GM12878 (cell line): ENCODE results near the gene ERBB3. TPM values are rescaled to one million over a fixed set of nuclear protein-coding genes. Genes with fewer than 3 reads are reported as not detected.

Experiments
- ATAC-seq: fragments of 200-7000 bp; cut with Tn5 transposase; 3 replicates; pipeline ENCODE4 v1.9.1; 2020; ENCODE audit warnings: mild to moderate bottlenecking, moderate library complexity
- BruUV-seq: library from RNA; stranded (reverse); fragments of 400-500 nt; replicated peaks from 2 replicates; lab custom pipeline; 2021; lab: Mats Ljungman, UMichigan
- CTCF ChIA-PET: fragments of 300-600 bp; sonication (Branson Sonifier 250); formaldehyde crosslinking; extraction: SDS; loops from one replicate; lab custom pipeline; 2021; ENCODE audit warnings: inconsistent platforms; lab: Yijun Ruan, JAX
- POLR2A ChIA-PET: fragments of 350-600 bp; formaldehyde crosslinking; extraction: SDS; loops from one replicate; lab custom pipeline; 2021; ENCODE audit warnings: inconsistent platforms; lab: Charles Lee
- RAD21 ChIA-PET: fragments of 300-600 bp; sonication (Branson Sonifier 250); formaldehyde crosslinking; loops from one replicate; lab custom pipeline; 2023; ENCODE audit warnings: antibody characterized with exemption; ENCODE audit not compliant: unreplicated experiment; lab: Charles Lee
- SMC1A ChIA-PET: fragments of 300-600 bp; sonication (Branson Sonifier 250); formaldehyde crosslinking; loops from one replicate; lab custom pipeline; 2023; ENCODE audit not compliant: unreplicated experiment, uncharacterized antibody; lab: Charles Lee
- DNase-seq: peaks from one replicate; pipeline ENCODE4 v3.0.0-alpha.2; 2011; ENCODE audit warnings: low read depth, low spot score
- FAIRE-seq: peaks from 3 replicates; lab custom pipeline; 2011; peaks lifted over from hg19 to GRCh38; lab: Jason Lieb, UNC
- H2AFZ ChIP-seq: 2 replicates; pipeline ENCODE4 v1.6.0; 2011; ENCODE audit warnings: low read depth, low read length, control low read depth; ENCODE audit not compliant: control insufficient read depth
- H3K27ac ChIP-seq: 2 replicates; pipeline ENCODE4 v1.5.1; 2011; ENCODE audit warnings: control low read depth; ENCODE audit not compliant: control insufficient read depth, insufficient read depth
- H3K27me3 ChIP-seq, 2 experiments: replicated peaks in 1 of 2; 2 replicates each; pipeline versions ENCODE4 v1.6.0 to v1.6.1; 2011; ENCODE audit warnings: low read length in 1 of 2; ENCODE audit not compliant: control insufficient read depth in 2 of 2, insufficient read depth in 2 of 2
- H3K36me3 ChIP-seq, 2 experiments: 2 replicates each; pipeline ENCODE4 v1.5.1; 2011; ENCODE audit warnings: low read length in 1 of 2; ENCODE audit not compliant: control insufficient read depth in 2 of 2, insufficient read depth in 2 of 2
- H3K4me1 ChIP-seq: 2 replicates; pipeline ENCODE4 v1.6.1; 2011; ENCODE audit warnings: mild to moderate bottlenecking, low read length, moderate library complexity, mixed read lengths; ENCODE audit not compliant: control insufficient read depth, insufficient read depth
- H3K4me2 ChIP-seq: 2 replicates; pipeline ENCODE4 v1.6.0; 2011; ENCODE audit warnings: control low read depth; ENCODE audit not compliant: control insufficient read depth, insufficient read depth
- H3K4me3 ChIP-seq: fragments of 200-600 bp; sonication (generic); 2 replicates; pipeline ENCODE4 v1.5.1; 2016
- H3K79me2 ChIP-seq: 2 replicates; pipeline ENCODE4 v1.6.0; 2011; ENCODE audit warnings: low read length; ENCODE audit not compliant: control insufficient read depth, insufficient read depth
- H3K9ac ChIP-seq: 2 replicates; pipeline ENCODE4 v1.8.0; 2011; ENCODE audit warnings: low read length, control low read depth, mixed read lengths; ENCODE audit not compliant: control insufficient read depth, insufficient read depth
- H3K9me3 ChIP-seq: replicated peaks from 3 replicates; pipeline ENCODE4 v1.5.1; 2011; ENCODE audit warnings: mild to moderate bottlenecking, low read length; ENCODE audit not compliant: control insufficient read depth, insufficient read depth
- H4K20me1 ChIP-seq: 2 replicates; pipeline ENCODE4 v1.6.0; 2011; ENCODE audit not compliant: control insufficient read depth, insufficient read depth
- CHD1 ChIP-seq: IDR thresholded peaks from 2 replicates; pipeline ENCODE4 v1.6.1; 2012; ENCODE audit warnings: low read depth, low read length, improper control_type of control experiment
- CHD2 ChIP-seq: IDR thresholded peaks from 2 replicates; pipeline ENCODE4 v1.6.1; 2011; ENCODE audit warnings: low read depth, low read length, improper control_type of control experiment, borderline replicate concordance
- SPI1 ChIP-seq: IDR thresholded peaks from 2 replicates; pipeline ENCODE4 v1.6.1; 2011; ENCODE audit warnings: low read depth, mild to moderate bottlenecking, low read length, moderate library complexity, borderline replicate concordance; ENCODE audit not compliant: insufficient read depth
- STAT1 ChIP-seq: fragments of 450-650 bp; conservative IDR thresholded peaks from 2 replicates; pipeline ENCODE4 v1.6.1; 2014; ENCODE audit warnings: antibody characterized with exemption, mild to moderate bottlenecking
- WRNIP1 ChIP-seq: IDR thresholded peaks from 2 replicates; pipeline ENCODE4 v1.6.1; 2011; ENCODE audit warnings: low read depth, low read length, improper control_type of control experiment, borderline replicate concordance
- WGBS: methylation state at CpG from one replicate; pipeline ENCODE4 v1.1.6; 2016; ENCODE audit warnings: low lambda C conversion rate; ENCODE audit not compliant: insufficient replicate concordance, insufficient coverage; ENCODE audit errors: missing lambda C conversion rate; 5-methylcytosine and 5-hydroxymethylcytosine counted together
- in situ Hi-C: fragments of 300-500 bp; cut with MboI; formaldehyde crosslinking; loops from 9 replicates; pipeline ENCODE4 v1.14.3; 2018; ENCODE audit warnings: mixed read lengths
- intact Hi-C: fragments of 100-400 bp; cut with micrococcal nuclease; formaldehyde crosslinking; loops from one replicate; pipeline ENCODE4 v1.14.2; 2022; ENCODE audit not compliant: unreplicated experiment
- polyA plus RNA-seq, 11 experiments: library from polyadenylated mRNA; depleted of rRNA in 4 of 11; unstranded in 6 of 11; stranded (reverse) in 5 of 11; fragments of >200 nt; fragmentation: Nextera tagmentation in 4 of 11; fragmentation: Illumina TruSeq in 1 of 11; extraction: Ambion mirVana in 4 of 11; extraction: Trizol in 1 of 11; gene quantifications; 1 replicate in 1 of 11; 2 replicates in 10 of 11; pipeline versions ENCODE4 v1.2.1 to v1.2.3, GENCODE V29; 2011 to 2016; ENCODE audit warnings: inconsistent platforms in 2 of 11, missing spikeins in 2 of 11, low read depth in 1 of 11
- total RNA-seq, 4 experiments: library from RNA; depleted of rRNA in 3 of 4; stranded (reverse); fragments of >200 nt in 3 of 4; fragmentation: Illumina TruSeq in 1 of 4; extraction: Trizol in 1 of 4; gene quantifications; 2 replicates each; pipeline versions ENCODE4 v1.2.1 to v1.2.3, GENCODE V29; 2013 to 2021
- TF ChIP-seq, protein P1 (sequence below): fragments of 450-650 bp; IDR thresholded peaks from 2 replicates; pipeline ENCODE4 v1.6.1; 2017; ENCODE audit warnings: mild to moderate bottlenecking

ERBB3 gene
- total and polyA plus RNA-seq, 10 of the 15 experiments (the other 5 are each of a cell fraction or from before 2014, with no cell fraction given): 0.03 to 0.72 (median 0.04) TPM; not detected in 5

DNA sequence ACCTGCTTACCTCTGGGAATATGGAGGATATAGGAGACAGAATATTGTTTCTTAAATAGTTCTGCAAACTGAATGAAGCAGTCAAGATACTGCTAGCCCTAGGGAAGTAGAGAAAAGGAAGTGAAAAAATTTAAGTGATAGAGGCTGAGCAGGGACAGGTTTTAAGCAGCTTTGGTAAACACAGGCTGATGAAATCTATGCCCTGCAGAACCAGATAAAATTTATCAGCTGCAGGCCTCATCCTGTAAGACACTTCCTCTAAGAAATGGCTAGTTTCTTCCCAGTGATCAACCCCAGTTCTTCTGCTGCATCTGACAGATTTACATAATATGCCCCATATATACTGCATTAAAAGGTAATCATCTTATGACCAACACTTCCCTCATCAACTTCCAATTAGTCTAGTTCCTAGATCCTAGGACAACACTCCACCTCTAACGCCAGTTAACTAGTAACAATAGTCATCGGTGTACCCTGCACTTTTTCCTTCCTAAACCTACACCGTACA lies 46.8 kb downstream of the ERBB3 start:
- H3K79me2 ChIP-seq: peaks cover 21% of the 10 kb centered on the region
- peak overlapping the region; percentile 24 for H2AFZ ChIP-seq

More for the DNA sequence above, 46.8 kb downstream of the ERBB3 start:
- intact Hi-C loops: loop anchor here (1.0 to 10.0 kb wide), 8 partner anchors 8 to 518 kb away; partner anchors contain the start of genes ANKRD52, ATP5F1B, MYL6B and NABP2
- TF ChIP-seq CHD1: no peak
- TF ChIP-seq STAT1: no peak
- peak; percentile 60; the same call in 1 of the 2 replicates for TF ChIP-seq SPI1
- no peak for TF ChIP-seq WRNIP1
- TF ChIP-seq, protein P1, sequence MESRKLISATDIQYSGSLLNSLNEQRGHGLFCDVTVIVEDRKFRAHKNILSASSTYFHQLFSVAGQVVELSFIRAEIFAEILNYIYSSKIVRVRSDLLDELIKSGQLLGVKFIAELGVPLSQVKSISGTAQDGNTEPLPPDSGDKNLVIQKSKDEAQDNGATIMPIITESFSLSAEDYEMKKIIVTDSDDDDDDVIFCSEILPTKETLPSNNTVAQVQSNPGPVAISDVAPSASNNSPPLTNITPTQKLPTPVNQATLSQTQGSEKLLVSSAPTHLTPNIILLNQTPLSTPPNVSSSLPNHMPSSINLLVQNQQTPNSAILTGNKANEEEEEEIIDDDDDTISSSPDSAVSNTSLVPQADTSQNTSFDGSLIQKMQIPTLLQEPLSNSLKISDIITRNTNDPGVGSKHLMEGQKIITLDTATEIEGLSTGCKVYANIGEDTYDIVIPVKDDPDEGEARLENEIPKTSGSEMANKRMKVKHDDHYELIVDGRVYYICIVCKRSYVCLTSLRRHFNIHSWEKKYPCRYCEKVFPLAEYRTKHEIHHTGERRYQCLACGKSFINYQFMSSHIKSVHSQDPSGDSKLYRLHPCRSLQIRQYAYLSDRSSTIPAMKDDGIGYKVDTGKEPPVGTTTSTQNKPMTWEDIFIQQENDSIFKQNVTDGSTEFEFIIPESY: no peak
- no peak for TF ChIP-seq CHD2
- H3K9me3 ChIP-seq: no peaks in the 10 kb centered on the region
- H3K4me2 ChIP-seq: peak overlapping the region; percentile 94
- in situ Hi-C loops: no loop called here
- WGBS: 33% methylated on average over 3 of the region's 3 CpGs
- RAD21 ChIA-PET: interaction anchor here (1.4 to 6.8 kb wide), 7 partner anchors 25 to 337 kb away, joined by 3 to 98 read pairs (median 10); partner anchors contain the start of genes MYL6, MYL6B, RNF41 and SMARCC2
- SMC1A ChIA-PET: interaction anchor here (0.7 to 4.8 kb wide), 5 partner anchors 25 to 334 kb away, joined by 3 to 68 read pairs (median 5); partner anchors contain the start of genes MYL6, RNF41 and SMARCC2
- POLR2A ChIA-PET: interaction anchor here (0.5 to 4.5 kb wide), 10 partner anchors 9 to 389 kb away, joined by 3 to 56 read pairs (median 12); partner anchors contain the start of genes MYL6, MYL6B, PA2G4 and RNF41
- BruUV-seq: no TSS peak
- no peaks in the 10 kb centered on the region for H4K20me1 ChIP-seq
- H3K4me1 ChIP-seq: peaks cover 24% of the 10 kb centered on the region
- 0 out of 2 replicates have a peak overlapping the region, but pooled peaks have one; percentile 54 for H3K4me3 ChIP-seq
- FAIRE-seq (no peak), ATAC-seq (no peak), DNase-seq (no peak)
- H3K27me3 ChIP-seq: no peaks in the 10 kb centered on the region
- 0 out of 2 replicates have a peak overlapping the region, but pooled peaks have one; percentile 22 for H3K9ac ChIP-seq
- H3K27ac ChIP-seq: peak overlapping the region; percentile 72
- CTCF ChIA-PET: interaction anchor here (0.6 to 10.3 kb wide), 17 partner anchors 9 to 389 kb away, joined by 3 to 129 read pairs (median 5); partner anchors contain the start of genes COQ10A, MYL6, PA2G4 and RNF41
- peaks cover 6 to 12% of the 10 kb centered on the region in 2 experiments for H3K36me3 ChIP-seq
